ENCODE measurements around the gene PRRG3.

- TF ChIP-seq PREB (CRISPR knock-in tag; IDR thresholded peaks at IDR 0.05; ENCODE audit: borderline replicate concordance) (no peak), USF2 (CRISPR knock-in tag; IDR thresholded peaks at IDR 0.05) (no peak)
Measured at GRCh38 chrX:151699746-151700145, 4.5 kb downstream of the PRRG3 start.

All from WTC11 (cell line).